GM18526 (cell line): ENCODE data around the gene PLA2G4E.
A peak's percentile ranks its signal among the peaks of the same experiment; 100 is the strongest.

Source experiments
- POLR2A ChIP-seq: IDR thresholded peaks from 3 replicates; pipeline ENCODE4 v1.6.1; 2011; ENCODE audit not compliant: insufficient read length; ENCODE audit errors: extremely low read depth

The PLA2G4E gene

GRCh38 chr15:41969851-41970431 is 50.9 kb downstream of the PLA2G4E start:
- peak; percentile 21 for TF ChIP-seq POLR2A

GRCh38 chr15:41968701-41969100 is 52.1 kb downstream of the PLA2G4E start:
- TF ChIP-seq POLR2A: no peak

- no peak for TF ChIP-seq POLR2A
Measured at GRCh38 chr15:41967506-41968206, 53.2 kb downstream of the PLA2G4E start.

- no peak for TF ChIP-seq POLR2A
Measured at GRCh38 chr15:41966920-41967465, 53.8 kb downstream of the PLA2G4E start.

- no peak for TF ChIP-seq POLR2A
Measured at GRCh38 chr15:41966414-41966812, 54.4 kb downstream of the PLA2G4E start.

GRCh38 chr15:41965441-41966413 is 55.1 kb downstream of the PLA2G4E start:
- no peak for TF ChIP-seq POLR2A

GRCh38 chr15:41961595-41962202 is 59.1 kb downstream of the PLA2G4E start:
- TF ChIP-seq POLR2A: no peak

- no peak for TF ChIP-seq POLR2A
Measured at GRCh38 chr15:41961001-41961518, 59.8 kb downstream of the PLA2G4E start.

- no peak for TF ChIP-seq POLR2A
Measured at GRCh38 chr15:41958002-41958420, 62.8 kb downstream of the PLA2G4E start.

GRCh38 chr15:41957021-41957897 is 63.6 kb downstream of the PLA2G4E start:
- TF ChIP-seq POLR2A: no peak

- no peak for TF ChIP-seq POLR2A
Measured at GRCh38 chr15:41955807-41956525, 64.9 kb downstream of the PLA2G4E start.

- no peak for TF ChIP-seq POLR2A
Measured at GRCh38 chr15:41955100-41955499, 65.7 kb downstream of the PLA2G4E start.

- TF ChIP-seq POLR2A: no peak
Measured at GRCh38 chr15:41954036-41954435, 66.8 kb downstream of the PLA2G4E start.
